Breast epithelium (tissue), 4 donors: ENCODE results near the gene OXT. TPM values are rescaled to one million over a fixed set of nuclear protein-coding genes. Genes with fewer than 3 reads are reported as not detected.

ENCODE experiments used
- DNase-seq, 2 donors: peaks; one replicate each; pipeline ENCODE4 v3.0.0-alpha.2; 2019; ENCODE audit warnings: low spot score in 2 of 2
- H3K27ac ChIP-seq, 2 donors: fragments of 200-600 bp; sonication (generic) in 1 of 2; one replicate each; pipeline ENCODE4 v1.5.1; 2016 to 2019; ENCODE audit warnings: mild to moderate bottlenecking in 1 of 2
- H3K27me3 ChIP-seq, 2 donors: fragments of 200-600 bp; sonication (generic) in 1 of 2; one replicate each; pipeline versions ENCODE4 v1.5.1 to v1.6.0; 2017 to 2019; ENCODE audit warnings: control low read depth in 1 of 2, mild to moderate bottlenecking in 1 of 2
- H3K36me3 ChIP-seq: fragments of 200-600 bp; one replicate; pipeline ENCODE4 v1.5.1; 2019
- H3K4me1 ChIP-seq, 2 donors: fragments of 200-600 bp; sonication (generic); one replicate each; pipeline ENCODE4 v1.5.1; 2016 to 2019; ENCODE audit warnings: control low read depth in 1 of 2
- H3K4me3 ChIP-seq, 3 donors: fragments of 200-600 bp; sonication (generic); 1 replicate in 2 of 3; 2 replicates in 1 of 3; pipeline ENCODE4 v1.5.1; 2016 to 2019; ENCODE audit warnings: mild to moderate bottlenecking in 3 of 3, moderate library complexity in 2 of 3
- H3K9me3 ChIP-seq, 2 donors: fragments of 200-600 bp; sonication (generic) in 1 of 2; one replicate each; pipeline ENCODE4 v1.5.1; 2016 to 2019; ENCODE audit warnings: control low read depth in 1 of 2
- CTCF ChIP-seq, 3 donors: fragments of 450-650 bp; IDR thresholded peaks; one replicate each; pipeline ENCODE4 v1.5.1; 2016 to 2017; ENCODE audit warnings: antibody characterized with exemption in 3 of 3, mild to moderate bottlenecking in 3 of 3, moderate library complexity in 3 of 3
- POLR2A ChIP-seq: fragments of 450-650 bp; IDR thresholded peaks from one replicate; pipeline ENCODE4 v1.6.1; 2016; ENCODE audit warnings: antibody characterized with exemption, mild to moderate bottlenecking, moderate library complexity
- POLR2AphosphoS5 ChIP-seq, 3 donors: sonication (generic); formaldehyde crosslinking; IDR thresholded peaks; one replicate each; pipeline ENCODE4 v1.6.1; 2017; ENCODE audit warnings: antibody characterized with exemption in 3 of 3
- intact Hi-C: fragments of 100-400 bp; cut with DNase I; formaldehyde crosslinking; loops from one replicate; pipeline ENCODE4 v1.15.1; 2023; ENCODE audit warnings: low total_unique reads
- total RNA-seq, 3 donors: library from RNA; depleted of rRNA; stranded (reverse); fragments of >200 nt; gene quantifications; one replicate each; pipeline ENCODE4 v1.1.0, GENCODE V29; 2016

OXT gene
- total RNA-seq, 3 donors from 2014 or later = 4.5 TPM; not detected in 2

GRCh38 chr20:3102575-3103368 lies 31.4 kb downstream of the OXT start:
- intact Hi-C loops = no loop called here
- H3K9me3 ChIP-seq = no peaks in the 10 kb centered on the region
- no peak for DNase-seq
- TF ChIP-seq CTCF (IDR thresholded peaks at IDR 0.05) = no peak
- no peak for TF ChIP-seq POLR2A
- no peak for TF ChIP-seq POLR2AphosphoS5 (IDR thresholded peaks at IDR 0.05)
- no peaks in the 10 kb centered on the region for H3K4me1 ChIP-seq
- no peak overlapping the region for H3K27ac ChIP-seq
- H3K36me3 ChIP-seq = no peaks in the 10 kb centered on the region
- no peaks in the 10 kb centered on the region for H3K27me3 ChIP-seq
- H3K4me3 ChIP-seq = no peak overlapping the region

GRCh38 chr20:3103369-3104032 lies 32.1 kb downstream of the OXT start:
- Histone ChIP-seq H3K9me3 (no peaks in the 10 kb centered on the region), H3K27me3 (no peaks in the 10 kb centered on the region), H3K27ac (no peak overlapping the region), H3K4me3 (no peak overlapping the region), H3K36me3 (no peaks in the 10 kb centered on the region), H3K4me1 (no peaks in the 10 kb centered on the region)
- intact Hi-C loops = no loop called here
- TF ChIP-seq POLR2A (no peak), POLR2AphosphoS5 (IDR thresholded peaks at IDR 0.05) (no peak), CTCF (IDR thresholded peaks at IDR 0.05) (no peak)
- no peak for DNase-seq

GRCh38 chr20:3105256-3106137 lies 34.1 kb downstream of the OXT start:
- Histone ChIP-seq H3K4me3 (no peak overlapping the region), H3K4me1 (no peaks in the 10 kb centered on the region), H3K9me3 (no peaks in the 10 kb centered on the region), H3K36me3 (no peaks in the 10 kb centered on the region), H3K27me3 (no peaks in the 10 kb centered on the region), H3K27ac (no peak overlapping the region)
- TF ChIP-seq POLR2AphosphoS5 (IDR thresholded peaks at IDR 0.05) = no peak
- no peak for TF ChIP-seq POLR2A
- TF ChIP-seq CTCF (IDR thresholded peaks at IDR 0.05) = no peak
- DNase-seq = no peak
- intact Hi-C loops = no loop called here

GRCh38 chr20:3106185-3106584 lies 34.8 kb downstream of the OXT start:
- TF ChIP-seq POLR2AphosphoS5 (IDR thresholded peaks at IDR 0.05) (no peak), CTCF (IDR thresholded peaks at IDR 0.05) (no peak), POLR2A (no peak)
- intact Hi-C loops = no loop called here
- H3K4me1 ChIP-seq = no peaks in the 10 kb centered on the region
- H3K27me3 ChIP-seq = no peaks in the 10 kb centered on the region
- H3K36me3 ChIP-seq = no peaks in the 10 kb centered on the region
- H3K27ac ChIP-seq = no peak overlapping the region
- H3K4me3 ChIP-seq = no peak overlapping the region
- no peaks in the 10 kb centered on the region for H3K9me3 ChIP-seq
- DNase-seq = no peak
